HepG2 (cell line): Measurements from ENCODE around the gene MFF. TPM values are rescaled to one million over a fixed set of nuclear protein-coding genes. Genes with fewer than 3 reads are reported as not detected.
A peak's percentile ranks its signal among the peaks of the same experiment; 100 is the strongest.

ENCODE experiments used
- BRD4 ChIP-seq: sonication (generic); formaldehyde crosslinking; IDR thresholded peaks from 2 replicates; pipeline ENCODE4 v1.4.0; 2020; ENCODE audit warnings: missing genetic modification reagents
- CREBL2 ChIP-seq: sonication (generic); formaldehyde crosslinking; IDR thresholded peaks from 2 replicates; pipeline ENCODE4 v1.8.1; 2023; ENCODE audit warnings: missing genetic modification reagents, mild to moderate bottlenecking, borderline replicate concordance
- ERF ChIP-seq: IDR thresholded peaks from 2 replicates; pipeline ENCODE4 v1.6.1; 2018; ENCODE audit warnings: missing biosample characterization, missing genetic modification reagents
- KDM4B ChIP-seq: sonication (generic); formaldehyde crosslinking; IDR thresholded peaks from 2 replicates; pipeline ENCODE4 v1.4.0; 2020; ENCODE audit warnings: missing genetic modification reagents
- KLF11 ChIP-seq: IDR thresholded peaks from 2 replicates; pipeline ENCODE4 v1.6.1; 2016; ENCODE audit warnings: missing compliant biosample characterization
- MEIS2 ChIP-seq: sonication (generic); formaldehyde crosslinking; IDR thresholded peaks from 2 replicates; pipeline ENCODE4 v1.9.0; 2021; ENCODE audit warnings: mild to moderate bottlenecking, missing genetic modification reagents
- MZF1 ChIP-seq: sonication (generic); formaldehyde crosslinking; IDR thresholded peaks from 2 replicates; pipeline ENCODE4 v1.8.1; 2023; ENCODE audit warnings: mild to moderate bottlenecking, missing genetic modification reagents, borderline replicate concordance
- PAX8 ChIP-seq: sonication (generic); formaldehyde crosslinking; IDR thresholded peaks from 2 replicates; pipeline ENCODE4 v1.8.0; 2022; ENCODE audit warnings: mild to moderate bottlenecking, missing genetic modification reagents, borderline replicate concordance
- PCBP2 ChIP-seq: fragments of 200-400 bp; formaldehyde crosslinking; optimal IDR thresholded peaks from 2 replicates; pipeline ENCODE3; 2018; ENCODE audit warnings: low read length, low read depth; ENCODE audit not compliant: poor library complexity, severe bottlenecking
- RFXANK ChIP-seq: IDR thresholded peaks from 2 replicates; pipeline ENCODE4 v1.6.1; 2016
- RXRB ChIP-seq: IDR thresholded peaks from 2 replicates; pipeline ENCODE4 v1.6.1; 2016; ENCODE audit warnings: borderline replicate concordance, missing genetic modification reagents, missing compliant biosample characterization
- SAP130 ChIP-seq: IDR thresholded peaks from 2 replicates; pipeline ENCODE4 v1.6.1; 2016; ENCODE audit warnings: low read depth
- SATB2 ChIP-seq: sonication (generic); formaldehyde crosslinking; IDR thresholded peaks from 2 replicates; pipeline ENCODE4 v1.5.0; 2020; ENCODE audit warnings: missing genetic modification reagents
- SNAPC4 ChIP-seq: sonication (generic); formaldehyde crosslinking; IDR thresholded peaks from 2 replicates; pipeline ENCODE4 v1.4.0; 2020; ENCODE audit warnings: mild to moderate bottlenecking, missing genetic modification reagents
- YEATS4 ChIP-seq: sonication (generic); formaldehyde crosslinking; IDR thresholded peaks from 2 replicates; pipeline ENCODE4 v1.4.0; 2020; ENCODE audit warnings: missing genetic modification reagents, borderline replicate concordance
- ZBTB39 ChIP-seq: sonication (generic); formaldehyde crosslinking; IDR thresholded peaks from 2 replicates; pipeline ENCODE4 v1.5.0; 2020; ENCODE audit warnings: missing genetic modification reagents
- ZBTB7B ChIP-seq: sonication (generic); formaldehyde crosslinking; IDR thresholded peaks from 2 replicates; pipeline ENCODE4 v1.4.0; 2020; ENCODE audit warnings: missing genetic modification reagents
- ZIK1 ChIP-seq: sonication (generic); formaldehyde crosslinking; IDR thresholded peaks from 2 replicates; pipeline ENCODE4 v1.5.0; 2020; ENCODE audit warnings: mild to moderate bottlenecking, low read depth, missing genetic modification reagents, borderline replicate concordance
- ZMYM3 ChIP-seq: sonication (generic); formaldehyde crosslinking; IDR thresholded peaks from 2 replicates; pipeline ENCODE4 v1.5.1; 2020; ENCODE audit warnings: mild to moderate bottlenecking, missing genetic modification reagents
- ZNF282 ChIP-seq: fragments of 450-650 bp; IDR thresholded peaks from 2 replicates; pipeline ENCODE4 v1.6.1; 2018; ENCODE audit not compliant: partially characterized antibody
- ZNF333 ChIP-seq: sonication (generic); formaldehyde crosslinking; IDR thresholded peaks from 2 replicates; pipeline ENCODE4 v1.4.0; 2020; ENCODE audit warnings: mild to moderate bottlenecking, missing genetic modification reagents, borderline replicate concordance
- ZNF567 ChIP-seq: sonication (generic); formaldehyde crosslinking; IDR thresholded peaks from 2 replicates; pipeline ENCODE4 v1.8.1; 2023; ENCODE audit warnings: mild to moderate bottlenecking, missing genetic modification reagents, borderline replicate concordance
- ZNF878 ChIP-seq: sonication (generic); formaldehyde crosslinking; IDR thresholded peaks from 2 replicates; pipeline ENCODE4 v1.8.1; 2023; ENCODE audit warnings: mild to moderate bottlenecking, missing genetic modification reagents, moderate library complexity
- polyA plus RNA-seq, 8 experiments: library from polyadenylated mRNA; depleted of rRNA in 3 of 8; stranded (reverse) in 7 of 8; unstranded in 1 of 8; fragments of >200 nt; fragmentation: Illumina TruSeq in 4 of 8; extraction: Trizol in 4 of 8; gene quantifications; 2 replicates each; pipeline versions ENCODE4 v1.2.1 to v1.2.3, GENCODE V29; 2011 to 2016; ENCODE audit warnings: low read depth in 4 of 8, missing spikeins in 1 of 8, mixed read lengths in 1 of 8; ENCODE audit not compliant: insufficient read depth in 1 of 8
- total RNA-seq, 5 experiments: library from RNA; depleted of rRNA; stranded (reverse); fragments of >200 nt; fragmentation: Illumina TruSeq; extraction: Trizol; gene quantifications; 2 replicates each; pipeline ENCODE4 v1.2.3, GENCODE V29; 2016; ENCODE audit warnings: low read depth in 1 of 5

The MFF gene
- total and polyA plus RNA-seq, 2 of the 13 experiments (the other 11 are each of a cell fraction or from before 2014, with no cell fraction given): 81.9 to 156 TPM

- 0 out of 2 replicates have a peak, but pooled peaks have one; percentile 93 for TF ChIP-seq ZNF567 (CRISPR knock-in tag)
- no peak for TF ChIP-seq MZF1
- peak; percentile 97; the same call in 1 of the 2 replicates for TF ChIP-seq CREBL2 (CRISPR knock-in tag)
- peak; percentile 41; the same call in 1 of the 2 replicates for TF ChIP-seq PAX8 (CRISPR knock-in tag)
- TF ChIP-seq RFXANK: peak; percentile 65; the same call in 1 of the 2 replicates
- TF ChIP-seq ZBTB39 (CRISPR knock-in tag): peak; percentile 60; the same call in 1 of the 2 replicates
- TF ChIP-seq PCBP2: no peak
- TF ChIP-seq ZNF878: peak; percentile 95
- no peak; the same call in 1 of the 2 replicates for TF ChIP-seq ZMYM3 (CRISPR knock-in tag)
- no peak for TF ChIP-seq ZNF282
- peak; percentile 98 for TF ChIP-seq SNAPC4 (CRISPR knock-in tag)
- TF ChIP-seq MEIS2 (CRISPR knock-in tag): peak; percentile 94
- peak; percentile 96 for TF ChIP-seq ERF
- peak; percentile 94 for TF ChIP-seq SATB2 (CRISPR knock-in tag)
- peak; percentile 99 for TF ChIP-seq BRD4 (CRISPR knock-in tag)
- TF ChIP-seq ZBTB7B (CRISPR knock-in tag): peak; percentile 96
- TF ChIP-seq YEATS4 (CRISPR knock-in tag): peak; percentile 100
- peak; percentile 96 for TF ChIP-seq SAP130
- peak; percentile 94; the same call in 1 of the 2 replicates for TF ChIP-seq KDM4B
- peak; percentile 98 for TF ChIP-seq KLF11 (CRISPR knock-in tag)
- peak; percentile 96 for TF ChIP-seq RXRB
- peak; percentile 39; the same call in 1 of the 2 replicates for TF ChIP-seq ZNF333 (CRISPR knock-in tag)
- peak; percentile 90; the same call in 1 of the 2 replicates for TF ChIP-seq ZIK1 (CRISPR knock-in tag)
Observed at GRCh38 chr2:227324995-227325838, at the start of gene MFF (continued).
